Loucy (cell line): ENCODE results near the gene TRANK1.

Experiments used
- H2AFZ ChIP-seq: fragments of 200-600 bp; sonication (generic); 2 replicates; pipeline ENCODE4 v1.6.0; 2016; ENCODE audit warnings: antibody characterized with exemption, mild to moderate bottlenecking, low read length, moderate library complexity
- H3F3A ChIP-seq: fragments of 200-600 bp; 2 replicates; pipeline ENCODE4 v1.6.0; 2016; ENCODE audit warnings: antibody characterized with exemption, low read depth, mild to moderate bottlenecking
- H3K27me3 ChIP-seq: fragments of 200-600 bp; sonication (generic); 2 replicates; pipeline ENCODE4 v1.6.1; 2014; ENCODE audit warnings: low read length, mild to moderate bottlenecking; ENCODE audit not compliant: insufficient read depth, poor library complexity, severe bottlenecking
- H3K36me3 ChIP-seq: fragments of 200-600 bp; sonication (generic); 2 replicates; pipeline ENCODE4 v1.6.1; 2016; ENCODE audit warnings: low read length; ENCODE audit not compliant: insufficient read depth
- H3K4me1 ChIP-seq: fragments of 200-600 bp; sonication (generic); 2 replicates; pipeline ENCODE4 v1.5.1; 2014; ENCODE audit warnings: low read length, mild to moderate bottlenecking; ENCODE audit not compliant: insufficient read depth, poor library complexity, severe bottlenecking
- H3K4me2 ChIP-seq: fragments of 200-600 bp; sonication (generic); 2 replicates; pipeline ENCODE4 v1.6.0; 2014; ENCODE audit warnings: antibody characterized with exemption, low read length, low read depth, mild to moderate bottlenecking; ENCODE audit not compliant: poor library complexity, severe bottlenecking
- H3K4me3 ChIP-seq: fragments of 200-600 bp; sonication (generic); 2 replicates; pipeline ENCODE4 v1.5.1; 2014; ENCODE audit warnings: low read length, mild to moderate bottlenecking, mixed read lengths; ENCODE audit not compliant: poor library complexity, severe bottlenecking
- H3K79me2 ChIP-seq: fragments of 200-600 bp; sonication (generic); 2 replicates; pipeline ENCODE4 v1.6.1; 2014; ENCODE audit warnings: low read length; ENCODE audit not compliant: insufficient read depth
- H3K9ac ChIP-seq: fragments of 200-600 bp; sonication (generic); 2 replicates; pipeline ENCODE4 v1.6.0; 2014; ENCODE audit warnings: mild to moderate bottlenecking, low read depth, low read length, moderate library complexity; ENCODE audit not compliant: poor library complexity, severe bottlenecking
- H3K9me2 ChIP-seq: fragments of 200-600 bp; sonication (generic); replicated peaks from 2 replicates; pipeline ENCODE4 v1.6.1; 2016; ENCODE audit warnings: low read depth, low read length, mixed read lengths
- H3K9me3 ChIP-seq: fragments of 200-600 bp; sonication (generic); 2 replicates; pipeline ENCODE4 v1.6.1; 2014; ENCODE audit warnings: mild to moderate bottlenecking, antibody characterized with exemption, low read length, low read depth; ENCODE audit not compliant: insufficient read depth
- H4K20me1 ChIP-seq: fragments of 200-600 bp; sonication (generic); 2 replicates; pipeline ENCODE4 v1.6.0; 2014; ENCODE audit warnings: antibody characterized with exemption, low read length, mild to moderate bottlenecking; ENCODE audit not compliant: insufficient read depth, poor library complexity, severe bottlenecking
- CTCF ChIP-seq: fragments of 200-600 bp; sonication (generic); conservative IDR thresholded peaks from 2 replicates; pipeline ENCODE4 v1.5.1; 2014; ENCODE audit warnings: mild to moderate bottlenecking, antibody characterized with exemption, low read length
- EZH2phosphoT487 ChIP-seq: fragments of 200-600 bp; IDR thresholded peaks from 2 replicates; pipeline ENCODE4 v1.6.1; 2018; ENCODE audit warnings: antibody characterized with exemption, mild to moderate bottlenecking, moderate library complexity, borderline replicate concordance

The TRANK1 gene

GRCh38 chr3:36893826-36894225, 51.0 kb downstream of the TRANK1 start:
- Histone ChIP-seq H3K27me3 (no peaks in the 10 kb centered on the region), H2AFZ (no peak overlapping the region), H3K9ac (no peak overlapping the region), H3K9me2 (no peaks in the 10 kb centered on the region), H3K9me3 (no peaks in the 10 kb centered on the region), H3K4me2 (no peak overlapping the region), H3K4me3 (no peak overlapping the region), H3K36me3 (peaks cover 15% of the 10 kb centered on the region; the same call in 1 of the 2 replicates), H3K79me2 (no peaks in the 10 kb centered on the region), H4K20me1 (no peaks in the 10 kb centered on the region), H3F3A (no peaks in the 10 kb centered on the region), H3K4me1 (peaks cover 35% of the 10 kb centered on the region)
- TF ChIP-seq EZH2phosphoT487 = no peak
- TF ChIP-seq CTCF = no peak

GRCh38 chr3:36893137-36893557, 51.7 kb downstream of the TRANK1 start:
- Histone ChIP-seq H3K79me2 (no peaks in the 10 kb centered on the region), H3K9ac (no peak overlapping the region), H2AFZ (0 out of 2 replicates have a peak overlapping the region, but pooled peaks have one; percentile 2), H3K36me3 (peaks cover 15% of the 10 kb centered on the region; the same call in 1 of the 2 replicates), H3K4me2 (peak overlapping the region; percentile 32), H3K9me2 (no peaks in the 10 kb centered on the region), H4K20me1 (no peaks in the 10 kb centered on the region), H3F3A (no peaks in the 10 kb centered on the region), H3K9me3 (no peaks in the 10 kb centered on the region), H3K4me3 (no peak overlapping the region), H3K4me1 (peaks cover 35% of the 10 kb centered on the region), H3K27me3 (no peaks in the 10 kb centered on the region)
- TF ChIP-seq CTCF (no peak), EZH2phosphoT487 (no peak)

- no peaks in the 10 kb centered on the region for H3K9me2 ChIP-seq
- no peaks in the 10 kb centered on the region for H3K79me2 ChIP-seq
- TF ChIP-seq EZH2phosphoT487 = no peak
- no peak for TF ChIP-seq CTCF
- H3K9ac ChIP-seq = no peak overlapping the region
- H3K27me3 ChIP-seq = no peaks in the 10 kb centered on the region
- peaks cover 35% of the 10 kb centered on the region for H3K4me1 ChIP-seq
- no peak overlapping the region for H2AFZ ChIP-seq
- no peaks in the 10 kb centered on the region for H4K20me1 ChIP-seq
- H3K4me3 ChIP-seq = no peak overlapping the region
- peaks cover 15% of the 10 kb centered on the region; the same call in 1 of the 2 replicates for H3K36me3 ChIP-seq
- no peaks in the 10 kb centered on the region for H3K9me3 ChIP-seq
- H3K4me2 ChIP-seq = peak overlapping the region; percentile 32
- no peaks in the 10 kb centered on the region for H3F3A ChIP-seq
Observed at GRCh38 chr3:36892457-36893136, 52.3 kb downstream of the TRANK1 start.
